ENCODE measurements around the gene AGK. TPM values are rescaled to one million over a fixed set of nuclear protein-coding genes. Genes with fewer than 3 reads are reported as not detected.

AGK gene
- total and polyA plus RNA-seq, 2 of the 8 experiments (the other 6 are each of a cell fraction or from before 2014, with no cell fraction given) = 25.8 to 34.0 TPM

- CTCF ChIA-PET (ENCODE audit: partially characterized antibody) = interaction anchor here (0.5 to 1.2 kb wide), 5 partner anchors 8 to 283 kb away, joined by 3 read pairs; no protein-coding TSS in a partner anchor
- DNase-seq (ENCODE audit: low read depth in 1 of 2, low spot score in 2 of 2) = peak in 1 of 2 experiments; percentile 23
- TF ChIP-seq HDAC2 (IDR thresholded peaks at IDR 0.05; ENCODE audit: borderline replicate concordance in 1 of 2, low read depth in 2 of 2, low read length in 2 of 2) (0 out of 4 replicates have a peak, but pooled peaks of 1 of the 2 experiments have one; percentile 47), SP2 (IDR thresholded peaks at IDR 0.05; ENCODE audit: low read length) (no peak), CEBPB (IDR thresholded peaks at IDR 0.05; ENCODE audit: low read depth, low read length) (no peak), SIX5 (IDR thresholded peaks at IDR 0.05; ENCODE audit: low read depth, low read length) (no peak), CBX8 (IDR thresholded peaks at IDR 0.05; ENCODE audit: borderline replicate concordance, low read depth, low read length) (no peak)
Measured at GRCh38 chr7:141544831-141545230, 6.4 kb upstream of the AGK start.

More at GRCh38 chr7:141544831-141545230, 6.4 kb upstream of the AGK start:
- no peak overlapping the region; the same call in 1 of the 2 replicates for H3K18ac ChIP-seq (ENCODE audit: extremely low read depth, low read length)
- FAIRE-seq = peak; percentile 79
- H2BK5ac ChIP-seq (ENCODE audit: low read depth, low read length) = no peak overlapping the region
- no peaks in the 10 kb centered on the region for H3K79me2 ChIP-seq (ENCODE audit: control insufficient read depth in 1 of 2, insufficient read depth in 2 of 2, low read length in 2 of 2)
- POLR2A ChIA-PET (ENCODE audit: partially characterized antibody) = interaction anchor here (1.0 to 2.0 kb wide), 2 partner anchors 40 to 257 kb away, joined by 3 to 4 read pairs; no protein-coding TSS in a partner anchor
- no peak overlapping the region for H2AFZ ChIP-seq (ENCODE audit: low read length)
- H3K23me2 ChIP-seq (ENCODE audit: low read depth, low read length) = no peaks in the 10 kb centered on the region
- no peaks in the 10 kb centered on the region for H4K20me1 ChIP-seq (replicated peaks in 1 of 2; ENCODE audit: control insufficient read depth in 1 of 2, insufficient read depth in 2 of 2, low read length in 2 of 2)
- no peak overlapping the region for H4K8ac ChIP-seq (ENCODE audit: extremely low read depth, insufficient read depth, low read length)
- no peak overlapping the region for H3K27ac ChIP-seq (ENCODE audit: low read depth, low read length)
- H3K9ac ChIP-seq (replicated peaks in 1 of 4; ENCODE audit: extremely low read depth in 1 of 4, low read depth in 3 of 4, low read length in 3 of 4) = no peak overlapping the region
- no peak overlapping the region for H4K5ac ChIP-seq (ENCODE audit: insufficient read length, low read depth, low read length)
- no peak overlapping the region for H2BK12ac ChIP-seq (ENCODE audit: low read depth, low read length)
- no peaks in the 10 kb centered on the region for H3K36me3 ChIP-seq (ENCODE audit: control insufficient read depth in 2 of 4, insufficient read depth in 4 of 4, low read length in 3 of 4)
- no peaks in the 10 kb centered on the region for H3K9me3 ChIP-seq (ENCODE audit: insufficient read depth in 2 of 2, low read depth in 1 of 2, low read length in 1 of 2)
- no peak overlapping the region for H3K4ac ChIP-seq (replicated peaks; ENCODE audit: insufficient read length, low read depth, low read length)
- peak overlapping the region in 1 of 4 experiments; percentile 16; a peak in 1 of 8 replicates for H3K4me3 ChIP-seq (ENCODE audit: extremely low read depth in 1 of 4, insufficient read depth in 2 of 4, low read depth in 3 of 4, low read length in 4 of 4)
- H3K4me2 ChIP-seq (ENCODE audit: insufficient read depth in 1 of 2, low read depth in 2 of 2, low read length in 2 of 2) = 0 out of 4 replicates have a peak overlapping the region, but pooled peaks have one; percentile 0 to 7
- H3K56ac ChIP-seq (replicated peaks; ENCODE audit: insufficient read length, low read depth, low read length) = no peak overlapping the region
- H3K27me3 ChIP-seq (replicated peaks in 1 of 4; ENCODE audit: control insufficient read depth in 3 of 4, extremely low read depth in 1 of 4, insufficient read depth in 3 of 4, low read length in 3 of 4) = no peaks in the 10 kb centered on the region
- H2BK15ac ChIP-seq (ENCODE audit: low read length) = no peak overlapping the region
- peaks cover 0 to 8% (median 4%) of the 10 kb centered on the region in 4 experiments; a peak in 4 of 7 replicates for H3K4me1 ChIP-seq (replicated peaks in 1 of 4; ENCODE audit: control insufficient read depth in 3 of 4, insufficient read depth in 4 of 4, low read length in 3 of 4)
- H3K14ac ChIP-seq (ENCODE audit: insufficient read length) = no peak overlapping the region
- no peak overlapping the region for H2AK5ac ChIP-seq (ENCODE audit: low read depth, low read length)
- no peak overlapping the region for H2BK20ac ChIP-seq (ENCODE audit: low read length)
- no peaks in the 10 kb centered on the region for H3K79me1 ChIP-seq (ENCODE audit: low read depth, low read length)
- 19% methylated on average over 1 of the region's 1 CpG; no CpG with 5 or more reads in 1 of the 2 experiments for WGBS, 2 experiments (ENCODE audit: extremely low coverage in 1 of 2, insufficient coverage in 1 of 2, insufficient read length in 1 of 2, insufficient replicate concordance in 2 of 2, low coverage in 1 of 2, low lambda C conversion rate in 2 of 2, missing lambda C conversion rate in 1 of 2)
- no peak overlapping the region for H2BK120ac ChIP-seq (replicated peaks; ENCODE audit: low read depth, low read length)
- no peak overlapping the region for H4K91ac ChIP-seq (replicated peaks; ENCODE audit: insufficient read length, low read length)
- H3K23ac ChIP-seq (ENCODE audit: insufficient read length) = no peak overlapping the region
